Ishikawa (cell line): ENCODE measurements around the gene LITAF.

Experiments used
- CEBPB ChIP-seq: IDR thresholded peaks from 2 replicates; pipeline ENCODE4 v1.6.1; 2012
- CREB1 ChIP-seq: IDR thresholded peaks from 2 replicates; pipeline ENCODE4 v1.6.1; 2012; ENCODE audit warnings: low read depth
- EGR1 ChIP-seq: IDR thresholded peaks from 2 replicates; pipeline ENCODE4 v1.6.1; 2012
- EP300 ChIP-seq: IDR thresholded peaks from 2 replicates; pipeline ENCODE4 v1.6.1; 2012; ENCODE audit warnings: borderline replicate concordance
- FOXM1 ChIP-seq: IDR thresholded peaks from 2 replicates; pipeline ENCODE4 v1.6.1; 2012; ENCODE audit warnings: low read depth, borderline replicate concordance
- NFIC ChIP-seq: IDR thresholded peaks from 2 replicates; pipeline ENCODE4 v1.6.1; 2012
- RAD21 ChIP-seq: IDR thresholded peaks from 2 replicates; pipeline ENCODE4 v1.6.1; 2012; ENCODE audit warnings: low read depth
- TAF1 ChIP-seq: IDR thresholded peaks from 2 replicates; pipeline ENCODE4 v1.6.1; 2012; ENCODE audit warnings: low read depth, mild to moderate bottlenecking
- TCF12 ChIP-seq: IDR thresholded peaks from 2 replicates; pipeline ENCODE4 v1.6.1; 2012; ENCODE audit warnings: low read depth
- TEAD4 ChIP-seq: IDR thresholded peaks from 2 replicates; pipeline ENCODE4 v1.6.1; 2012
- USF1 ChIP-seq: IDR thresholded peaks from 2 replicates; pipeline ENCODE4 v1.6.1; 2012
- YY1 ChIP-seq: IDR thresholded peaks from 2 replicates; pipeline ENCODE4 v1.6.1; 2012; ENCODE audit warnings: low read depth
- ZBTB7A ChIP-seq: IDR thresholded peaks from 2 replicates; pipeline ENCODE4 v1.6.1; 2012; ENCODE audit warnings: low read depth
- TF ChIP-seq, protein P1 (sequence below): IDR thresholded peaks from 2 replicates; pipeline ENCODE4 v1.6.1; 2012
- TF ChIP-seq, protein P2 (sequence below): IDR thresholded peaks from 2 replicates; pipeline ENCODE4 v1.6.1; 2012; ENCODE audit warnings: low read depth, mild to moderate bottlenecking

LITAF gene

DNA sequence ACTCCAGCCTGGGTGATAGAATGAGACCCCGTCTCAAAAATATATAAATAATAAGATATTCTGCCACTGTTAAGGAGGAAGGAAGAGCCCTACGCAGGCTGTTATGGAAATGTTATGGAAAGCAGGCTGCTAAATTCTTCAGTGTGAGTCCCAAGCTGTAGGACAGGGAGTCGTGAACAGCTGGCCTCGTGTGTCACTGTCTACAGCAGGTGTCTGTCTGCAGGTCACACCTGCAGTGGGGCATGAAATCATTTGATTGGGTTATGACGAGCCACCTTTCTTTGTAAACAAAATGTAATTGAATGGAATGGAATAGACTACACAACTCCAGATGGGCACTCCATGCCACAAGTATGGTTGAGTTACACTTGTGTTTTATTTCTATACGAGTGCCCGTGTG is 15.6 kb upstream of the LITAF start:
- TF ChIP-seq, protein P1, sequence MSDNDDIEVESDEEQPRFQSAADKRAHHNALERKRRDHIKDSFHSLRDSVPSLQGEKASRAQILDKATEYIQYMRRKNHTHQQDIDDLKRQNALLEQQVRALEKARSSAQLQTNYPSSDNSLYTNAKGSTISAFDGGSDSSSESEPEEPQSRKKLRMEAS, result peak; percentile 62
- no peak for TF ChIP-seq ZBTB7A
- no peak for TF ChIP-seq NFIC
- no peak for TF ChIP-seq FOXM1

DNA sequence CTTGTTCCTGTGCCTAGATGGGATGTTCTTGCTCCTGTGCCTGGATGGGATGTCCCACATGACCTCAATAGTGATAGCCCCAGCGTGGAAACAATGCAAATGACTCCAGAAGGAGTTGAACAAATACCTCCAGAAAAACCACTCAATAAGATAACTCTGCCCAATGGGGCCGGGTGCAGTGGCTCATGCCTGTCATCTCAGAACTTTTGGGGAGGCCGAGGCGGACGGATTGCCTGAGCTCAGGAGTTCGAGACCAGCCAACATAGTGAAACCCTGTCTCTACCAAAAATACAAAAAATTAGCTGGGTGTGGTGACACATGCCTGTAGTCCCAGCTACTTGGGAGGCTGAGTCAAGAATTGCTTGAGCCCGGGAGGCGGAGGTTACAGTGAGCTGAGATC is 15.2 kb upstream of the LITAF start:
- TF ChIP-seq CREB1, result no peak
- TF ChIP-seq YY1, result no peak
- TF ChIP-seq TCF12, result no peak
- TF ChIP-seq EP300, result no peak
- TF ChIP-seq USF1, result no peak

DNA sequence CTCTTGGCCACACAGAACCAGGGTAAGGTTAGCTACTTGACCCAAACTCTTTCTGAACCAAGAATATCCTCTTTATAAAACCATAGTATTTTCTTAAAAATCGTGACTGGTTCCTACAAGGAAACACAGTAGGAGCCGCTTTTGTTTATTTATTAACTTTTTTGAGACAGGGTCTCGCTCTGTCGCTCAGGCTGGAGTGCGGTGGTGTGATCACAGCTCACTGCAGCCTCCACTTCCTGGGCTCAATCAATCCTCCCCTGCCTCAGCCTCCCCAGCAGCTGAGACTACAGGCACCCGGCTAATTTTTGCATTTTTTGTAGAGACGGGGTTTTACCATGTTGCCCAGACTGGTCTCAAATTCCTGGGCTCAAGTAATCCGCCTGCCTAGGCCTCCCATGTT is 14.7 kb upstream of the LITAF start:
- TF ChIP-seq NFIC, result no peak
- TF ChIP-seq, protein P2, sequence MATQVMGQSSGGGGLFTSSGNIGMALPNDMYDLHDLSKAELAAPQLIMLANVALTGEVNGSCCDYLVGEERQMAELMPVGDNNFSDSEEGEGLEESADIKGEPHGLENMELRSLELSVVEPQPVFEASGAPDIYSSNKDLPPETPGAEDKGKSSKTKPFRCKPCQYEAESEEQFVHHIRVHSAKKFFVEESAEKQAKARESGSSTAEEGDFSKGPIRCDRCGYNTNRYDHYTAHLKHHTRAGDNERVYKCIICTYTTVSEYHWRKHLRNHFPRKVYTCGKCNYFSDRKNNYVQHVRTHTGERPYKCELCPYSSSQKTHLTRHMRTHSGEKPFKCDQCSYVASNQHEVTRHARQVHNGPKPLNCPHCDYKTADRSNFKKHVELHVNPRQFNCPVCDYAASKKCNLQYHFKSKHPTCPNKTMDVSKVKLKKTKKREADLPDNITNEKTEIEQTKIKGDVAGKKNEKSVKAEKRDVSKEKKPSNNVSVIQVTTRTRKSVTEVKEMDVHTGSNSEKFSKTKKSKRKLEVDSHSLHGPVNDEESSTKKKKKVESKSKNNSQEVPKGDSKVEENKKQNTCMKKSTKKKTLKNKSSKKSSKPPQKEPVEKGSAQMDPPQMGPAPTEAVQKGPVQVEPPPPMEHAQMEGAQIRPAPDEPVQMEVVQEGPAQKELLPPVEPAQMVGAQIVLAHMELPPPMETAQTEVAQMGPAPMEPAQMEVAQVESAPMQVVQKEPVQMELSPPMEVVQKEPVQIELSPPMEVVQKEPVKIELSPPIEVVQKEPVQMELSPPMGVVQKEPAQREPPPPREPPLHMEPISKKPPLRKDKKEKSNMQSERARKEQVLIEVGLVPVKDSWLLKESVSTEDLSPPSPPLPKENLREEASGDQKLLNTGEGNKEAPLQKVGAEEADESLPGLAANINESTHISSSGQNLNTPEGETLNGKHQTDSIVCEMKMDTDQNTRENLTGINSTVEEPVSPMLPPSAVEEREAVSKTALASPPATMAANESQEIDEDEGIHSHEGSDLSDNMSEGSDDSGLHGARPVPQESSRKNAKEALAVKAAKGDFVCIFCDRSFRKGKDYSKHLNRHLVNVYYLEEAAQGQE, result no peak

- TF ChIP-seq, protein P1, result no peak
- no peak for TF ChIP-seq TEAD4
- no peak for TF ChIP-seq TCF12
- TF ChIP-seq CEBPB, result no peak
- TF ChIP-seq TAF1, result no peak
- no peak for TF ChIP-seq FOXM1
- no peak for TF ChIP-seq RAD21
- no peak for TF ChIP-seq EP300
Observed at GRCh38 chr16:11599579-11599978, 12.9 kb upstream of the LITAF start.

DNA sequence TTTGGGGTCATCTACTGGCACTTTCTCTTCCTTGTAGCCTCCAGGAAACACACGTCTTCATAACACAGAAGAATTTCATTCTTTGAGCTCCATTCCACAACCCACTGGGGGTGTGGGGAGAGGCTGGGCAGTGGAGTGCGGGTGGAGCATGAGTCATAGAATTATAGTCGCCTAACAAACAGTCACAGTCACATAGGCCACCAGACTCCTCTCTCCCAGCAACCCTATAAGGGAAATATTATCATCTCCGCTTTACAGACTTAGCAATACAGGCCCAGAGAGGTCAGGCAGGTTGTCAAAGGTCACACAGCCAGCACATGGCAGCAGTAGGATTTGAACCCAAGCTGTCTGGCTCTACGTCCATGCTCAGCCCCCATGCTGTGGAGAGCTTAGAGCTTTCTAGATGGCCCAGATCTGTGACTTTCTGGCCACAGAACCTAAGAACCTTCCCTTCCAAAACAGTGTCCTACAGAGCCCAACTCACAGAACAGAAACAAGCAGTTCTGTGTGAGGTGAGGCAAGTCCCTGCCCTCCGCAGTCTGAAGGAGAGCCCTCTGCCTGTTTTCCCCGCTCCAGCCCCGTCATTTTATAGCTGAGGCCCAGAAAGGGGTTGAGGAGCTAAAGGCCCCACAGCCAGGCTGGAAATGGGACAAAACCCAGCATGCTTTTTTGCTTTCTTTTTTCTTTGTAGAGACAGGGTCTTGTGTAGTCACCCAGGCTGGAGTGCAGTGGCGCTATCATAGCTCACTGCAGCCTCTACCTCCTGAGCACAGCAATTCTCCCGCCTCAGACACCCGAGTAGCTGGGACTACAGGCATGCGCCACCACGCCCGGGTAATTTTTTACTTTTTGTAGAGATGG is 10.7 kb upstream of the LITAF start:
- TF ChIP-seq USF1, result no peak
- no peak for TF ChIP-seq TCF12
- no peak for TF ChIP-seq TAF1
- TF ChIP-seq, protein P1, result no peak

GRCh38 chr16:11596572-11597226 is 10.0 kb upstream of the LITAF start:
- TF ChIP-seq, protein P1, result no peak
- TF ChIP-seq TEAD4 (no peak), FOXM1 (no peak), RAD21 (no peak), EGR1 (no peak), CREB1 (no peak), YY1 (no peak), EP300 (no peak), ZBTB7A (no peak), TCF12 (no peak), NFIC (no peak), TAF1 (no peak), CEBPB (no peak)
- TF ChIP-seq, protein P2, result no peak
